Transverse colon (tissue), 4 donors: ENCODE data around the gene ANKS1B. TPM values are rescaled to one million over a fixed set of nuclear protein-coding genes. Genes with fewer than 3 reads are reported as not detected.

Experiments used
- DNase-seq: peaks from one replicate; pipeline ENCODE4 v3.0.0-alpha.2; 2019
- H3K27ac ChIP-seq, 4 donors: fragments of 200-600 bp; sonication (generic); 2 replicates each; pipeline ENCODE4 v1.5.1; 2016 to 2018; ENCODE audit warnings: inconsistent platforms in 4 of 4
- H3K27me3 ChIP-seq: fragments of 200-600 bp; sonication (generic); 2 replicates; pipeline ENCODE4 v1.5.1; 2017; ENCODE audit warnings: inconsistent platforms
- H3K36me3 ChIP-seq, 4 donors: fragments of 200-600 bp; sonication (generic); 2 replicates each; pipeline ENCODE4 v1.5.1; 2017 to 2019; ENCODE audit warnings: inconsistent platforms in 4 of 4
- H3K4me1 ChIP-seq, 4 donors: fragments of 200-600 bp; sonication (generic); 2 replicates each; pipeline ENCODE4 v1.5.1; 2017 to 2020; ENCODE audit warnings: inconsistent platforms in 4 of 4
- H3K4me3 ChIP-seq, 4 donors: fragments of 200-600 bp; sonication (generic); 1 replicate in 1 of 4; 2 replicates in 3 of 4; pipeline versions ENCODE4 v1.5.1 to v1.6.1; 2017 to 2019; ENCODE audit warnings: inconsistent platforms in 4 of 4
- H3K9me3 ChIP-seq, 2 donors: fragments of 200-600 bp; sonication (generic); 2 replicates each; pipeline ENCODE4 v1.5.1; 2017 to 2019; ENCODE audit warnings: inconsistent platforms in 2 of 2
- EP300 ChIP-seq: sonication (generic); formaldehyde crosslinking; IDR thresholded peaks from one replicate; pipeline ENCODE4 v1.6.1; 2017; ENCODE audit warnings: antibody characterized with exemption, low read depth
- POLR2A ChIP-seq: fragments of 450-650 bp; IDR thresholded peaks from one replicate; pipeline ENCODE4 v1.6.1; 2016; ENCODE audit warnings: antibody characterized with exemption, mild to moderate bottlenecking, moderate library complexity
- POLR2AphosphoS5 ChIP-seq, 3 donors: sonication (generic); formaldehyde crosslinking; IDR thresholded peaks; one replicate each; pipeline ENCODE4 v1.6.1; 2016; ENCODE audit warnings: antibody characterized with exemption in 3 of 3
- WGBS, 2 donors: methylation state at CpG; one replicate each; pipeline ENCODE4 v1.1.5; 2018; ENCODE audit warnings: low coverage in 1 of 2; 5-methylcytosine and 5-hydroxymethylcytosine counted together
- in situ Hi-C, 4 donors: fragments of 200-750 bp; cut with MboI; loops; one replicate each; pipeline versions ENCODE4 v1.15.0 to v1.15.1; 2017; ENCODE audit warnings: low sequenced_read_pairs in 3 of 4, low pct_ligation_motif_present in 1 of 4, low pct_unique_long_range_greater_than_20kb in 1 of 4
- intact Hi-C: fragments of 100-400 bp; cut with DNase I; formaldehyde crosslinking; loops from one replicate; pipeline ENCODE4 v1.15.1; 2023; ENCODE audit warnings: low total_unique reads
- total RNA-seq, 4 donors: library from RNA; depleted of rRNA; stranded (reverse); fragments of >200 nt; gene quantifications; one replicate each; pipeline ENCODE4 v1.1.0, GENCODE V29; 2016
- TF ChIP-seq, protein P1 (sequence below), 5 experiments: fragments of 200-600 bp in 3 of 5; fragments of 450-650 bp in 2 of 5; sonication (generic) in 3 of 5; IDR thresholded peaks; 1 replicate in 2 of 5; 2 replicates in 3 of 5; pipeline ENCODE4 v1.5.1; 2016 to 2017; ENCODE audit warnings: antibody characterized with exemption in 5 of 5, inconsistent platforms in 3 of 5, mild to moderate bottlenecking in 2 of 5, moderate library complexity in 1 of 5

The ANKS1B gene
- total RNA-seq, 4 donors from 2014 or later = 1.4 to 6.4 (median 3.5) TPM; not detected in 1

DNA sequence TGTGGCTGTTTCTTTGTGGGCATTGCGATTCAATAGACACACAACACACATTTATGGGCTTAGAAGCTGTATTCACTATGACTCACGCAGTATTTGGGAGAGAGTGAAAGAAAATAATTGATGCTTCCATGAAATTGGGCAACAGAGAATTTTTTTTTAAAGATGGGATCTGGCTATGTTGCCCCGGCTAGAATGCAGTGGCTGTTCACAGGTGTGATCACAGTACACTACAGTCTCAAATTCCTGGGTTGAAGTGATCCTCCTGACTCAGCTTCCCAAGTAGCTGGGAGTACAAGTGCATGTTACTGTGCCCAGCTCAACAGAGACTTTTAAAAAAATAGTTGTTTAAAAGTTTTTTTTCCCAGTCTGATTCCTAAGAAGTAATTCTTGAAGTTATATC lies 1193.3 kb downstream of the ANKS1B start:
- Histone ChIP-seq H3K4me1 (no peaks in the 10 kb centered on the region), H3K9me3 (no peaks in the 10 kb centered on the region), H3K4me3 (no peak overlapping the region), H3K27me3 (no peaks in the 10 kb centered on the region), H3K27ac (no peak overlapping the region), H3K36me3 (no peaks in the 10 kb centered on the region)
- in situ Hi-C loops (no loop called here), intact Hi-C loops (no loop called here)
- DNase-seq = no peak
- WGBS, 2 donors = 88 to 90% methylated on average over 3 of the region's 3 CpGs
- TF ChIP-seq POLR2A = no peak
- no peak for TF ChIP-seq EP300
- TF ChIP-seq, protein P1, sequence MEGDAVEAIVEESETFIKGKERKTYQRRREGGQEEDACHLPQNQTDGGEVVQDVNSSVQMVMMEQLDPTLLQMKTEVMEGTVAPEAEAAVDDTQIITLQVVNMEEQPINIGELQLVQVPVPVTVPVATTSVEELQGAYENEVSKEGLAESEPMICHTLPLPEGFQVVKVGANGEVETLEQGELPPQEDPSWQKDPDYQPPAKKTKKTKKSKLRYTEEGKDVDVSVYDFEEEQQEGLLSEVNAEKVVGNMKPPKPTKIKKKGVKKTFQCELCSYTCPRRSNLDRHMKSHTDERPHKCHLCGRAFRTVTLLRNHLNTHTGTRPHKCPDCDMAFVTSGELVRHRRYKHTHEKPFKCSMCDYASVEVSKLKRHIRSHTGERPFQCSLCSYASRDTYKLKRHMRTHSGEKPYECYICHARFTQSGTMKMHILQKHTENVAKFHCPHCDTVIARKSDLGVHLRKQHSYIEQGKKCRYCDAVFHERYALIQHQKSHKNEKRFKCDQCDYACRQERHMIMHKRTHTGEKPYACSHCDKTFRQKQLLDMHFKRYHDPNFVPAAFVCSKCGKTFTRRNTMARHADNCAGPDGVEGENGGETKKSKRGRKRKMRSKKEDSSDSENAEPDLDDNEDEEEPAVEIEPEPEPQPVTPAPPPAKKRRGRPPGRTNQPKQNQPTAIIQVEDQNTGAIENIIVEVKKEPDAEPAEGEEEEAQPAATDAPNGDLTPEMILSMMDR (IDR thresholded peaks at IDR 0.05) = no peak
- no peak for TF ChIP-seq POLR2AphosphoS5 (IDR thresholded peaks at IDR 0.05)

DNA sequence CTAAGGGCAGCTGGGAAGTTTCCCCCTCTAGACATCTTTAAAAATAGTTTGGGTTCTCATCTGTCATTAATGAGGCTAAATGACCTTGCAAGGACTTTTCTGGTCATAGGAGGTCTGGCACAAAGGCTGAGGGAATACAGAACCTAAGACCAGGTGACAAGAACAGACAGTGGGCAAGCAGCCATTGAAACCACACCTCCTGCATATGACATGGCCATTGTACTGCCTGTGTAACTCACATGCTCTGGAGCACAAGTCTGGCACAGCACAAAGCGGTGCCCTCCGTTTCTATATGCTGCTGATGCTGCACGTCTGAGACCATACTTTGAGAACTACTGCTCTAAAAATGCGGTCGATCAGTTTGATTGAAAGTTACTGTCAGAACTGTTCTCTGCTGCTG lies 1196.3 kb downstream of the ANKS1B start:
- intact Hi-C loops = no loop called here
- WGBS, 2 donors = 83 to 89% methylated on average over 5 of the region's 5 CpGs
- Histone ChIP-seq H3K9me3 (no peaks in the 10 kb centered on the region), H3K4me3 (no peak overlapping the region), H3K4me1 (no peaks in the 10 kb centered on the region), H3K27me3 (no peaks in the 10 kb centered on the region), H3K36me3 (no peaks in the 10 kb centered on the region), H3K27ac (no peak overlapping the region)
- DNase-seq = no peak
- in situ Hi-C loops = no loop called here
- no peak for TF ChIP-seq POLR2A
- TF ChIP-seq, protein P1 (IDR thresholded peaks at IDR 0.05) = no peak
- TF ChIP-seq POLR2AphosphoS5 (IDR thresholded peaks at IDR 0.05) = no peak
- no peak for TF ChIP-seq EP300

DNA sequence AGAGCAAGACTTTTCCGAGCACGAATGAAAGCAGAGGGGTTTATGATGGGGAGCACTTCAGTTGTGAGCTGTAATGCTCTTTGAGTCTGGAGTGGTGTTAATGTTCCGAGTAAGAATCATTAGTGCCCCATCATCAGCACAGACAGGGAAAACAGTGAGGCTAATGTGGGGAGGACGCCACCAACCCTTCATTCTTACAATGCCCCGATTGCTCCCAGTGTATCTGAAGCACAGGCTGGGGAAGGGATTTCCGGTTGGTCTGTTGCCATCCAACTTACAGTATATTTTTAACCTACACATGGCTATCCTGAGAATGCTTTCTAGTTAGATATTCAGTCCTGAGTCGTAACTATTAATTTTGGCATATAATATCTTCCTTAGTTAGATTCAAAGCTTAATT lies 1198.1 kb downstream of the ANKS1B start:
- no peak for DNase-seq
- in situ Hi-C loops (no loop called here), intact Hi-C loops (no loop called here)
- no peaks in the 10 kb centered on the region for H3K9me3 ChIP-seq
- no peaks in the 10 kb centered on the region for H3K36me3 ChIP-seq
- no peak overlapping the region for H3K27ac ChIP-seq
- H3K4me1 ChIP-seq = no peaks in the 10 kb centered on the region
- H3K27me3 ChIP-seq = no peaks in the 10 kb centered on the region
- TF ChIP-seq POLR2AphosphoS5 (IDR thresholded peaks at IDR 0.05) = no peak
- TF ChIP-seq EP300 = no peak
- TF ChIP-seq POLR2A = no peak
- TF ChIP-seq, protein P1 (IDR thresholded peaks at IDR 0.05) = no peak
- WGBS, 2 donors = 56 to 76% methylated on average over 4 to 7 of the region's 7 CpGs
- no peak overlapping the region for H3K4me3 ChIP-seq

DNA sequence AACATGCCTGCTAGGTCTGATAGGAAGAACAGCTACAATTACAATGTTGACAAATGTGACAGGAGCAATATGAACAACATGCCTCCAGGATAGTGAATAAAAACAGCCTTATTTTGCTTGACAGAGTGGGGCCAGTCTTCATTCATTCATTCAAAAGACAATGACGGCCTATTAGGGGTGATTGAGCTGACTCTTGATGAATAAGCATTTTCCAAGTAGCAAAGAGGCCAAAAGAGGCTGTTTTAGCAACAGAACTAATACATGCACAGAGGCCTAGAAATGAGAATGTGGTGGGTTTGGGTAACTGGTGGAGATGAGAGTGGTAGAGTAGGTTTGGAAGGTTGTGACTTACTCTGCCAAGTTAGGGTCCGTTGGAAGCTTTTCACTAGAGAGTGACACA lies 1201.3 kb downstream of the ANKS1B start:
- DNase-seq = no peak
- intact Hi-C loops (no loop called here), in situ Hi-C loops (no loop called here)
- Histone ChIP-seq H3K4me1 (no peaks in the 10 kb centered on the region), H3K27ac (no peak overlapping the region), H3K9me3 (no peaks in the 10 kb centered on the region), H3K4me3 (no peak overlapping the region), H3K27me3 (no peaks in the 10 kb centered on the region), H3K36me3 (no peaks in the 10 kb centered on the region)
- TF ChIP-seq EP300 (no peak), POLR2A (no peak), POLR2AphosphoS5 (IDR thresholded peaks at IDR 0.05) (no peak)
- TF ChIP-seq, protein P1 (IDR thresholded peaks at IDR 0.05) = no peak
- WGBS, 2 donors = 85 to 100% methylated on average over 1 to 2 of the region's 2 CpGs
